NCI-H446 (cell line): ENCODE data around the gene SHB.

Experiments used
- DNase-seq, 2 experiments: peaks; one replicate each; lab custom pipeline; 2025; lab: John Stamatoyannopoulos, UW

Gene SHB, protein sequence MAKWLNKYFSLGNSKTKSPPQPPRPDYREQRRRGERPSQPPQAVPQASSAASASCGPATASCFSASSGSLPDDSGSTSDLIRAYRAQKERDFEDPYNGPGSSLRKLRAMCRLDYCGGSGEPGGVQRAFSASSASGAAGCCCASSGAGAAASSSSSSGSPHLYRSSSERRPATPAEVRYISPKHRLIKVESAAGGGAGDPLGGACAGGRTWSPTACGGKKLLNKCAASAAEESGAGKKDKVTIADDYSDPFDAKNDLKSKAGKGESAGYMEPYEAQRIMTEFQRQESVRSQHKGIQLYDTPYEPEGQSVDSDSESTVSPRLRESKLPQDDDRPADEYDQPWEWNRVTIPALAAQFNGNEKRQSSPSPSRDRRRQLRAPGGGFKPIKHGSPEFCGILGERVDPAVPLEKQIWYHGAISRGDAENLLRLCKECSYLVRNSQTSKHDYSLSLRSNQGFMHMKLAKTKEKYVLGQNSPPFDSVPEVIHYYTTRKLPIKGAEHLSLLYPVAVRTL

DNA sequence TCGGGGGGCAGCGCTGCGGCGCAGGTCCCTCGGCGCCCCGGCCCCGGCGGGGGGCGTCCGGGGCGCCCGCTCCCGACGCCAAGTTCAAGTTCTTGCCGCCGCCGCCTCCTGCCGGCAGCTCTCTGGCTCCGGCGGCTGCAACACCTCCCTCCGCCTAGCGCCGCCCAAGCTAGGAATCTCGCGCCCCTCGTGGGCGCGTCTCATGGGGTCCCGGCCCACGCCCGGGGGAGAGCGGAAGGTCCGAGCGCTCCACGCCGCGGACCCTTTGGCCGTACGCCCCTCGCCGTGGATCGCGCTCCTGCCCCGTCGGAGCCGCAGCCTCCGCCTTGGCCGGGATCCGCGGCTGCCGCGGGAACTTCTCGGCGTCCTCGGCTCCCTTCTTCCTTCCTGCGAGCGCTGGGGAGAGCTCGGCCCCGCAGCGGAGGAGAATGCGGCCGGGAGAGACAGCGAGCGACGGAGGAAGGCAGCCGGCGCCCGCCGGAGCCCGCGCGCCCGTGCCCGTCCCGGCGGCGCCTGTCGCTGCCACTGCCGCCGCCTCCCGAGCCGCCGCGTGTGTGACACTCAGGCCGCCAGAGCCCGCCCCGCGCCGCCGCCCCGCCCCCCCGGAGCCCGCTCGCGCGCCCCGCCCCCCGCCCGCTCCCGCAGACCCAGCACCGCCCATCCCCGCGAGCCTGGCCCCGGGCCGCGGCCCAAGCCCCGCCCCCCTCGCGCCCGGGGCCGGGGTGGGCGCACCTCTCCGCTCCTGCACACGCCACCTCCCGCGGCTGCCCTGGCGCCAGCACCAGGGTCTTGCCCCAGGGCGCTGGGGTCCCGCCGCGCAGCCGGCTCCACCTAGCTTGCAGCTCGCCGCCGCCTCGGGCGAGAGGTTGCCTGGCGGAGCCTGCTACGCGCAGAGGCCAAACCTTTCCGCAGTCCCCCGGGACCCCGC, at the start of gene SHB:
Gene SHB (minus strand): TSS at position 527 of the 928 bp plus-strand sequence. CDS start 582 bp downstream, outside the sequence.
- peak in 1 of 2 experiments; percentile 72 for DNase-seq

DNA sequence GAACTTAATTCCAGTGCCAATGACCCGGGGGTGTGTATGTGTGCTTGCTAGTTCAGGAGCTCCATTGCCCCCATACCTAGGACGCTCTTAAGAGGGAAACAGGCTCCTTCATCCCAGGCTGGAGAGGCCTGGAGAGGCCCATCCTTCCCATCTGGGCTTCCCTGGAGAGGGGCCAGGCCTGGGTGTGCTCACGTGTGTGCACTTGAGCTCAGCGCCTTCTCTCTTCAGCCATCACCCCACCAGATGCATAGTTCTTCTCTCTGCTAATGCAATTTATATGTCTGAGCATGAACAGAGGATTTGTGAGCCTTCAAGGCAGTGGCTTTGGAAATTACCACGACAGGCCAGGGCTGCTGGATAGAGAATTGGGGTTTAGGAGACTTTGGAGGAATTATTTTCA, 48.6 kb upstream of the SHB start:
- peak; percentile 72 to 91 for DNase-seq

DNA sequence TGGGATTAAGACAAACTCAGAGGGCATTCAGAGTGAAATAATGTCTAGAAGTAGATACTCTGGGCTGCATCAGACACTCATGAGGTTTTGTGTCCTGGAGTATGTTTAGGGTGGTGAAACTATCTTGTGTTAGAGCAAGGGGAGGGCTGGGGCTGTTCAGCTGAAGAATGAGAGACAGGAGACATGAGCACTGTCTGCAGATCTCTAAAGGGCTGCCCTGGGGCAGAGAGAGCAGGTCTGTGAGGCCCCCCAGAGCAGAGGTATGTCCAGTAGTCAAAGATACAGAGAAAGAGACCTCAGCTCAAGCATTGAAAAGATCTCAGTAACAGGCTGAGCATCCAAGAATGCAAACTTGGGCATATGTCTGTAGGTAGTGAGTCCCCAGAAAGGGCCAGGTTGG, 45.9 kb upstream of the SHB start:
- no peak for DNase-seq

DNA sequence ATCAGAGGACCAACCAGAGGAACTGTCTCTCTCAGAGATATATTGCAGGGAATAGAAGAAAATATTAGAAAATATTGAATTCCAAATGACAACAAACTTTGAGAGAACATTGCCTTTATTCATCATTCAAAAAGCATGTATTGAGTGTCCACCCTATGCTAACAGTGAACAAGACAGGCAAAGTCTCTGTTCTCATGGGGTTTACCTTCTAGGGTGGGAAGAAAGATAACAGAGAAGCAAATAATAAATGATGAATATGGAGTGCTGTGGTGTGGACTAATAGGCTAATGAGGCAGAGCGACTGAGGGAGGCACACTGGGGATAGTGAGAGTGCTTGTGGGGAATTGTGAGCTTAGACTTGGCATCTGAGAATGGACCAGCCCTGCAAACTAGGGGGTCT, 43.4 kb upstream of the SHB start:
- DNase-seq: no peak

DNA sequence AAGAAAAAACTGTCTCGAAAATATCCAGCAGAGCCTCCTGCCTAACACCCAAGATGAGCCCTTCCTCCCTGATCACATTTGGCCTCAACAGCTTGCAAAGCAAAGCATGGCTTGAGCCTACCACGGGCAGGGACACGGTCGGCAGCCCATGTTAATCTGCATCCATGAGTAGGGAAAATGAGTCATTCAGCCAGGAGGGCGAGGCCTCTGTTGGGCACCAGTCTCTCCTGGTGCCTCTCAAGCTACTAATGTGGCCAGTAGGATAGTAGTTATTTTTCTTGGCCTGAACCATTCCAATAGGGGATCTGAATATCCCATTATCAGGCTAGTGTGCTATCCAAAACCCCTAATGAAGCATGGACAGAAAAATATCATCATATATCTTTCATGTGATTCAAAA, 43.0 kb upstream of the SHB start:
- DNase-seq: peak in 1 of 2 experiments; percentile 59

DNA sequence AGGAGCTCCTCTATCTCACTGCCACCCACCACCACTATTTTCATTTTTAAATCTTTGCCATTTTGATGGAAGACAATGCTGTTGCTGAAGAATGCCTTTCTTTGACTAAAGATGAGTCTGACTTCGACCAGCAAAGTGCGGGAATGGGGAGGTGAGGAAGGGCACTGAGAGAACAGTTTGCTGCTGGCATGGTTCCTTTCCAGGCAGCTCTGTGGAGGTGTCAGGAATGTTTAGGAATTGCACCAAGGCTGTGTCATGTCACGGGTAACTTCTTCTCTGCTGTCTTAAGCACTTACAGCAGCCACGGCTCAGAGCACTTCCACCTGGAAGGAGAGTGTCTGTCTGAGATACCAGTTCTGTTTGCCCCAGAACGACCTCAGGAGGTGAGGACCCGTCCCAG, 41.4 kb upstream of the SHB start:
- DNase-seq: no peak

DNA sequence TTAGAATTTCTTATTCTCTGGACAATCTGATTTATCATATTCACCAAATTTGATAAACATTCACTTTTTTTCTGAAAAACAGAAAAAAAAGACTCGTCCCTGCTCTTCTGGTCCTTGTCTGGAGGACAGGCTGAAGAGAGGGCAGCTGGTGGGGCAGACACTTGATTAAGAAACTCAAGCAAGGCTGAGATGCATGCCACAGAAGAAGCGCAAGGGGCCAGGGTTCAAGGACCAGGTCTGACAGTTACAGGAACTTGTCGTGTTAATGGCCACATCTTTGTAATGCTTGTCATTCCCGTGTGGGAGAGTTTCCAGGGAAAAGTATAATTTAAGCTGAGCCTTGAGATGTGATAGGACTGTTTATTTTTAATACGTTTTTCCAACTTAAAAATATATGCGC, 40.6 kb upstream of the SHB start:
- no peak for DNase-seq

DNA sequence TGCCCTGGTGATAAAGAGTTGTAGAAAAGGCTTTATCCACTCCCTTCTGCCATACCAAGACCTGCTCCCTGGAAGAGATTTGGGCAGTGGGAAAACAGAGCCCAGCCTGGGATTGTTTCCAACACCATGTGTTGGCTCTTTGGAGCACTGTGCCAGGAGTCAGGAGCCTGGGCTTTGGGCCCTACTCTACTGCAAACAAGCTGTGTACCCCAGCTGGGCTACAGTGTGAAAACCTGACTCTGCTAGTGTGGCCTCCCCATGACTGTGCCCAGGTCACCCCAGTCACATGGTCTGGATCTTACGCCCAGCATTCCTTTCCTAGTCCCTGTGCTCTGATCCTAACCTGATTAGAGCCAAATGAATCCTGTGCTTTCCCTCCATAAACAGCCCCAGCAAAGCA, 39.3 kb upstream of the SHB start:
- peak; percentile 14 to 86 for DNase-seq

DNA sequence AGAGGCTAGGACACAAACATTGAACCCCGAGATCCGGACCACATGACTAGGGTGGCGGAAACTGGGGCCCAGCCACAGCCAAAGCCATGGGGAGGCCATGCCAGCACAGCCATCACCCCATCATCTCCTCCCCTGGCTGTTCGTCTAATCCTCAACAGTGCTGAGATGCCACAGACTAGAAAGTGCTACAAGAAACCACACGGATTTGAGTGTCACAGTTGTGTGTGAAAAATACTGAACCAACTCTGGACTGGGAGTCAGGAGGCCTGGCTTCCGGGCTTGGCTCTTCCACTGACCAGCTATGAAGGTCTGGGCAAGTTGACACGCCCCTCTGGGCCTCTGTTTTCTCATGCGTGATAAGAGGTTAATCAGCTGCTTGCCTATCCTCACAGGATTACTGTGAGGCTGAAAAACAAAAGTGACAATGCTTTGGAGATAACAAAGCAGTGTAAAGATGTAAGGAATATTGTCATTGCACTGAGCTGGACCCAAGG, 38.8 kb upstream of the SHB start:
- DNase-seq: peak in 1 of 2 experiments; percentile 59

DNA sequence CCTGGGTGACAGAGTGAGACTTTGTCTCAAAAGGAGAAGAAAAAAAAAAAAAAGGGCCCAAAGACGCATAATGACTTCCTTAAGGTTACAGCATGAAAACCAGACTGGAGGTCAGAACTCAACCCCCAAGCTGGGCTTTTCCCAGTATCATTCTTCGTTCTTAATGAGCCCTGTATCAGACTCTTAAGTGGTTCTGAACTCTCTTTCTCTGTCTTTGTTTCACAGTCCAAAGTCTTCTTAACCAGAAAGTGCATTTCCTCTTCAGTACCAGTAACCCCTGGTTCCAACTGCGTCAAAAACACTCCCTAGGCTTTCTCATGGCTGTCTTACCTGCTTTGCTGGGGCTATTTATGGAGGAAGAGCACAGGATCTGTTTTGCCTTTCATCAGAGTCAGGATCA, 38.4 kb upstream of the SHB start:
- no peak for DNase-seq

DNA sequence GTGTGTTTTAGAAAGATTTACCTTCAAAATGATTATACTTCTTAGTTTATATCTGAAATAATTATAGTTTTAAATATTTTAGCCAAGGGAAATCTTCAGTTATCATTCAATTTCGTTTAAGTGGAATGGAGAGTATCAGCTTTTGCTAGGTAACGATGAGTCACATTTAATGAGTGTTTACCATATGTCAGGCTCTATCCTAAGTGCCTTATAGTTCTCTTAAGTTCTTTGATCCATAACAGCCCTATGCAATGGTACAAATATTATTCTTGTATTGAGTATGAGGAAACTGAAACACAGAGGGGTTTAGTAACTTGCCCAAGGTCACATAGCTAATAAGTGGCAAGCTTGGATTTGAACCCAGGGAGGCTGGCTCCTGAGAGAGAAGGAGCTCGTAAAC, 37.5 kb upstream of the SHB start:
- DNase-seq: peak in 1 of 2 experiments; percentile 7

DNA sequence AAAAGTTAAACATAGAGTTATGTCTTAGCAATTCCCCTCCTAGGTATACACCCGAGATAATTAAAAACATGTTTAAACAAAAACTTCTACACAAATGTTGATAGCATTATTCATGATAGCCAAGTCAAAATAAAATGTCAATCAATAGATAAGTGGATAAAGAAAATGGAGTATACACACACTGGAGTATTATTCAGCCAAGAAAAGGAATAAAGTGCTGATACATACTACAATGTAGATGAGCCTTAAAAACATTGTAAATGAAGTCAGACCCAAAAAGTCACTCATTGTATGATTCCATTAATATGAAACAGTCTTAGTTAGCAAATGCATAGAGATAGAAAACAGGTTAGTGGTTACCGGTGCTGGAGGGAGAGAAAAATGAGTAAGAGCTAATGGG, 34.3 kb upstream of the SHB start:
- DNase-seq: no peak

DNA sequence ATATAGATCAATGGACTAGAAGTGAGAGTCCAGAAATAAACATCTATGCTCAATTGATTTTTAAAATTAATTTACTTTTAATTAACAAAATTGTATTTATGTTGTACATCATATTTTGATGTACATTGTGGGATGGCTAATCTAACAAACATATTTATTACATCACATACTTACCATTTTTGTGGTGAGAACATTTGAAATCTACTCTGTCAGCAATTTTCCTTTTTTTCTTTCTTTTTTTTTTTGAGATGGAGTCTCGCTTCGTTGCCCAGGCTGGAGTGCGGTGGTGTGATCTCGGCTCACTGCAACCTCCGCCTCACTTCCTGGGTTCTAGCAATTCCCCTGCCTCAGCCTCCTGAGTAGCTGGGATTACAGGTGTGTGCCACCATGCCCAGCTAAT, 32.4 kb upstream of the SHB start:
- no peak for DNase-seq

DNA sequence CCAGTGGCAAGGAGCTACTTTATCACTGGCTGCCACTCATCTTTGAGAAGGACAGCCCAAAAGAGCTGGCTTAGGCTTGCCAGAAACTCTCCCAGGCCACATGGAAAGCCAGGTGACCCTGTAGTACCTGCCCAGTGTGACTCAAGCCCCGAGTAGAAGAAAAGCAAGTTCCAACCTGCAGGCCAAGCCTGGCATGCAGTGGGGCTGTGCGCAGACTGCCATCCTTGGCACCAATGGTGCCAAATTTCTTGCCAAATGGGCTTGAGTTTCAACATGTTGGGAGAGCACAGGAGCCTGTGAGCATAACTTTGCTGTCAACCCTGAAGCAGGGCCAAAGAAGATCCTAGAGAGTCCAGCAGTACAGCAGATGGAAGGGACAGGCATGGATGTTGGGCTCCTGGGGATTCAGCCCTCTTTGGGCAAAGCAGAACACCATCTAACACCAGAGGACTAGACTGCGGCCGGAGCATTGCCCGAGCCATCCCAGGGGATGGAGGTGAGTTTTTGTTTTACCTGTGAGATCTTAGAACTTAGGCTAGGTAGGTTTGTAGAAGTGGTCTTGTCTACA, 27.3 kb upstream of the SHB start:
- peak; percentile 56 to 94 for DNase-seq

DNA sequence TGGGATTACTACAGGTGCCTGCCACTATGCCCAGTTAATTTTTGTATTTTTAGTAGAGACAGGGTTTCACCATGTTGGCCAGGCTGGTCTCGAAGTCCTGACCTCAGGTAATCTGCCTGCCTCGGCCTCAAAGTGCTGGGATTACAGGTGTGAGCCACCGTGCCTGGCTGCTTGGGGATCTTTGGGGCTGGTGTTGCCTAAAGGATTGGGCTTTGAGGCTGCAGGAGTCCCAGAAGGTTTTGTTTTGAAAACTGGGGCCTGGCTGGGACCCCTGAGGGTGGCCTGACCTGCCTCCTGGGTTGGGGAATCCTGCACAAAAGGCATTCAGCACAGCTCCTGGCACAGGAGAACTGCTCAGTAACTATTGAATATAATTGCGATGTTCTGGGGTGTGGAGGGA, 25.1 kb upstream of the SHB start:
- DNase-seq: no peak

DNA sequence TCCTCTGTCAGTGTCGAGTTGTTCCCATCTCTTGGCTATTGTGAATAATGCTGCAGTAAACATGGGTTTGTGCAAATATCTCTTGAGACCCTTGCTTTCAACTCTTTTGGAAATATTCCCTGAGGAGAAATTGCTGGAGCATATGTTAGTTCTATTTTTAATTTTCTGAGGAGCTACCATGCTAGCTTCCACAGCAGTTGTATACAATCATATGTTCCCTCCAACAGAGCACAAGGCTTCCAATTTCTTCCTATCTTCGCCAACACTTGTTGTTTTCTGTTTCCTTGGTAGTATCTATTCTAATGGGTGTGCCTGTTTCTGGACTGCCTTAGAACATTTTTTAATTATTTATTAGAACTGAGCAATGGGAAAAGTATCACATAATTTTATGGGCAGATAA, 23.6 kb upstream of the SHB start:
- DNase-seq: no peak

DNA sequence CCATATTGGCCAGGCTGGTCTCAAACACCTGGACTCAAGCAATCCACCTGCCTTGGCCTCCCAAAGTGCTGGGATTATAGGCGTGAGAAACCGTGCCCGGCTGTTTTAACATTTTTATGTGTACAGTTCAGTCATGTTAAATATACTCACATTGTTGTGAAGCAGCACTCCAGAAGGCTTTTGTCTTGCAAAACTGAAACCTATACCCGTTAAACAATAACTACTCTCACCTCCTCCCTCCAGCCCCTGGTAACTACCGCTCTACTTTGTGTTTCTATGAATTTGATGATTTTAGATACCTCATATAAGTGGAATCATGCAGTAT, 23.1 kb upstream of the SHB start:
- DNase-seq: no peak

DNA sequence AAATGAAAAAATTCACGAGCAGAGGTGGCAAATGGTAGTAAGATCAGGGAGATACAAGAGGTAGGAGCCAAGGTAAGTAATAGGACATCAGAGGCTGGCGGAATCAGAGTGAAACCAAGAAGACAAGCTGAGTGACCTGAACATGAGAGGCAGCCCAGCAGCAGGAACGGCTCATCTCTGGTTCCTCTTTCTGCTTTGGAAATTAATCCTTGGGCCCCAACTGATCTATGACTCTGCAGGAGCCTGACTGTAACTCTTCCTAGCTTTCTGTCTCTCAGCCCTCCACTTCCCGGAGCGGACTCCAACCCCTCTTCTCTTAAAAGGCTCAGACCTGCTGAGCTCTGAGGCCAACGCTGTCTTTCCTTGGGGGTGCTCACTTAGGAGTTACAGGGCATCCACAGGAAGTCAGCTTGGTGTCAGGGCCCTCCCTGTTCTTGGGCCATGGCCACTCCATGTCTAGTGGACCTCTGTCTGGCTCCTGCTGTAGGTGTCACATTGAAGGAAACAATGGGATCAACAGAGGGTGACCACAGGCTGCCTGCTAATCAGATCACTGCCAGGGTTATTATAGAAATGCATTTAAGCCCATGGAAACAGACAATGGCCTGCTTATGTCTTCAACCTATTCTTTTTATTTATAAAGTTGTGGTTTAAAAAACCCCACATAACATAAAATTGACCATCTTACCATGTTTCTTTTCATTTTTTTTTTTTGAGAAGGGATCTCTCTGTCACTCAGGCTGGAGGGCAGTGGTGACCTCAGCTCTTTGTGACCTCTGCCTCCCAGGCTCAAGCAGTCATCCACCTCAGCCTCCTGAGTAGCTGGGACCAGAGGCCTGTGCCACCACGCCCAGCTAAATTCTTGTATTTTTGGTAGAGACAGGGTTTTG, 22.5 kb upstream of the SHB start:
- DNase-seq: no peak

DNA sequence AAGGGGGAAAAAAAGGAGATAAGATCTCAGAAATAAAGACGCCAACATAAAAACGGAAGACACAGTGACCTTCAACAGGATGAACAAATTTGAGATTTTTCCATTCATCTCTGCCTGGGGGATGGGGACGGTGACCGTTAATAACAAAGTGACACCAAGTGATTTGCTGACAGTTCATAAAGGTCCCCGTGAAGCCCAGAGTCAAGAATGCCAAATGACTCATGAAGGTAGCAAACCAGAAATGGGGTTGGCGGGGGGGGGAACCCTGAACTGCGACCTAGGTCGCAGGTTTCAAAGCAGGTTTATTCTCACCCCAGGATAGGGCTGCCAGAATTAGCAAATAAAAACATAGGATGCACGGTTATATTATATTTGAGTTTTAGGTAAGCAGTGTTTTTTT, 21.1 kb upstream of the SHB start:
- DNase-seq: no peak

DNA sequence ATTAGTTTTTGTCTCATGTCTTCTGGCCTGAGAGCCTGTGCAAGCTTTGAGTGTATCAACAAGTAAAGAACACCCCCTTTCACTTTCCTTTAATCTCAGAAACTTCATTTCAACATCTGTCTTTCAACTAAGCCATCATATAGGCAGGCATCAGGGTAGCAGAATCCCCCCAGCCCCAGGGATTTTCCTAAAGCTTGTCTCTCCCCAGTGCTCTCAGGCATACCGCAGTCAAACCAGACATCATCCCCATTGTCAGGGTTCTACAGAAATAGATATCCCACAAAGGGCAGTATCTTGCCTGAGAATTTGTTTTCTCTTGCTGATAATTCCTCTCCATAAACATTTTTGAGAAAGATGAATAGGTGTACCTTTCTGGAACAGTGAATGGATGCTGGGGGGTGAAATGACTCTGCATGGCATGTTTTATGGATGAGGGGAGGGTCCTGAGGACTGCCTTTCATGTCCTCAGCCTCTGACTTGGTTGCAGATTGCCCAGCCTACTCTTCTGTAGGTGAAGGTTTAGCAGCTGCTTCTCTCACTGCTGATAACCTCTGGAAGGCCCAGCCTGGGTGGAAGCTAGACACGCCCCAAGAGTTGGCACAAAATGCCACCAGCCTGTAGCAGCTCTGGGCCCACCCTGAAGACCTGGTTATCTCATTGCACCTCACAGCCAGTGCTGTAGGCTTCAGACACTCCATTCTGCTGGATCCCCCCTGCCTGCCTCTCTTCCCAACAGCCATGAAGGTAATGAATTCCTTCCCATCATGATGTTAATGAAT, 20.5 kb upstream of the SHB start:
- no peak for DNase-seq
